Calu3 (cell line): Measurements from ENCODE around the gene MRPL46. TPM values are rescaled to one million over a fixed set of nuclear protein-coding genes. Genes with fewer than 3 reads are reported as not detected.

ENCODE experiments used
- BruUV-seq: library from RNA; stranded (reverse); fragments of 400-500 nt; replicated peaks from 2 replicates; lab custom pipeline; 2021; lab: Mats Ljungman, UMichigan
- CTCF ChIA-PET: fragments of 300-600 bp; sonication (Branson Sonifier 250); formaldehyde crosslinking; loops from one replicate; lab custom pipeline; 2022; ENCODE audit warnings: antibody characterized with exemption; lab: Charles Lee
- DNase-seq: peaks from one replicate; pipeline ENCODE4 v3.0.0; 2022
- H3K27ac Mint-ChIP-seq: one replicate; pipeline ENCODE4 v1.8.0; 2022; ENCODE audit warnings: mixed read lengths; ENCODE audit not compliant: unreplicated experiment
- H3K27me3 Mint-ChIP-seq: one replicate; pipeline ENCODE4 v1.8.0; 2022; ENCODE audit warnings: mixed read lengths; ENCODE audit not compliant: unreplicated experiment
- H3K36me3 Mint-ChIP-seq: one replicate; pipeline ENCODE4 v1.8.0; 2022; ENCODE audit warnings: mild to moderate bottlenecking, moderate library complexity, mixed read lengths; ENCODE audit not compliant: insufficient read depth, unreplicated experiment
- H3K4me1 Mint-ChIP-seq: one replicate; pipeline ENCODE4 v1.8.0; 2022; ENCODE audit warnings: mild to moderate bottlenecking, low read depth, mixed read lengths; ENCODE audit not compliant: unreplicated experiment
- H3K4me3 Mint-ChIP-seq: one replicate; pipeline ENCODE4 v1.8.0; 2022; ENCODE audit warnings: mild to moderate bottlenecking, low read depth, moderate library complexity, mixed read lengths; ENCODE audit not compliant: unreplicated experiment
- H3K9me3 Mint-ChIP-seq: one replicate; pipeline ENCODE4 v1.8.0; 2022; ENCODE audit warnings: low read depth, mixed read lengths; ENCODE audit not compliant: unreplicated experiment
- CTCF ChIP-seq: fragments of 200-600 bp; IDR thresholded peaks from one replicate; pipeline ENCODE4 v1.8.0; 2022; ENCODE audit warnings: antibody characterized with exemption; ENCODE audit not compliant: unreplicated experiment
- intact Hi-C: fragments of 100-400 bp; cut with micrococcal nuclease; formaldehyde crosslinking; loops from one replicate; pipeline ENCODE4 v1.10.0; 2022; ENCODE audit not compliant: unreplicated experiment
- total RNA-seq: library from RNA; stranded (reverse); gene quantifications from 2 replicates; pipeline ENCODE4 v1.2.3, GENCODE V29; 2022

MRPL46 gene
- total RNA-seq, 1 experiment from 2014 or later: 47.6 TPM

DNA sequence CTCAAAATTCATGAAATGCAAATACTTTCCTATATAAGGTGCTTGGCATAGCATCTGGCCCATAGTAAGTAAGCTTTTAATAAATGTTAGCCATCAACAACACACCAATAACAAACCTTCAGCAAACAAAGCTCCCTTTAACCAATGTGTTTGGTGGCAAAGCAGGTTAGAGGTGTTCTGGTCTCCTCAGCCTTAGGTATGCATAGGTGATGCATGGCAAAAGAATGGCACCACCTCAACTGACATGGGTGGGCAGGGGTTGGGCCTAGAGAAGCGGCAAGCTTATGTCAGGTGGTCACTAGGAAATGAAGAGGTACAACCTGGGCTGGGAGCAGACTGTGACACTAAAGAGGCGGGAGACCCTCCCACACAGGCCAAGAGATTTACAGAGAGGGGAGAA lies 38.5 kb upstream of the MRPL46 start:
- intact Hi-C loops: no loop called here
- Mint-ChIP-seq H3K27me3 (no peaks in the 10 kb centered on the region), H3K27ac (no peak overlapping the region), H3K4me1 (no peaks in the 10 kb centered on the region), H3K4me3 (no peak overlapping the region), H3K9me3 (no peaks in the 10 kb centered on the region), H3K36me3 (no peaks in the 10 kb centered on the region)
- CTCF ChIA-PET: no interaction called here
- DNase-seq: no peak
- TF ChIP-seq CTCF: no peak
- BruUV-seq: no TSS peak

GRCh38 chr15:88504445-88504844 lies 37.3 kb upstream of the MRPL46 start:
- intact Hi-C loops: no loop called here
- CTCF ChIA-PET: interaction anchor here (0.7 kb wide), 1 partner anchor 160 kb away, joined by 4 read pairs; no protein-coding TSS in a partner anchor
- Mint-ChIP-seq H3K4me1 (no peaks in the 10 kb centered on the region), H3K36me3 (no peaks in the 10 kb centered on the region), H3K27me3 (no peaks in the 10 kb centered on the region), H3K9me3 (no peaks in the 10 kb centered on the region), H3K27ac (no peak overlapping the region), H3K4me3 (no peak overlapping the region)
- DNase-seq: no peak
- no peak for TF ChIP-seq CTCF
- BruUV-seq: no TSS peak

GRCh38 chr15:88498996-88499395 lies 31.8 kb upstream of the MRPL46 start:
- TF ChIP-seq CTCF: no peak
- DNase-seq: no peak
- Mint-ChIP-seq H3K27ac (no peak overlapping the region), H3K27me3 (no peaks in the 10 kb centered on the region), H3K9me3 (no peaks in the 10 kb centered on the region), H3K36me3 (no peaks in the 10 kb centered on the region), H3K4me3 (no peak overlapping the region), H3K4me1 (no peaks in the 10 kb centered on the region)
- intact Hi-C loops: no loop called here
- CTCF ChIA-PET: no interaction called here
- no TSS peak for BruUV-seq

- Mint-ChIP-seq H3K4me3 (no peak overlapping the region), H3K27ac (no peak overlapping the region), H3K4me1 (no peaks in the 10 kb centered on the region), H3K27me3 (no peaks in the 10 kb centered on the region), H3K9me3 (no peaks in the 10 kb centered on the region), H3K36me3 (no peaks in the 10 kb centered on the region)
- CTCF ChIA-PET: interaction anchor here (1.3 kb wide), 1 partner anchor 8 kb away, joined by 3 read pairs; no protein-coding TSS in a partner anchor
- DNase-seq: no peak
- intact Hi-C loops: no loop called here
- no peak for TF ChIP-seq CTCF
- no TSS peak for BruUV-seq
These were observed 30.0 kb upstream of the MRPL46 start for GRCh38 chr15:88497109-88497765.
